ENCODE data around the gene TMTC3. TPM values are rescaled to one million over a fixed set of nuclear protein-coding genes. Genes with fewer than 3 reads are reported as not detected.
A peak's percentile ranks its signal among the peaks of the same experiment; 100 is the strongest.

TMTC3 gene
- total and polyA plus RNA-seq, 4 donors, result 3.0 to 28.2 (median 6.3) TPM

DNA sequence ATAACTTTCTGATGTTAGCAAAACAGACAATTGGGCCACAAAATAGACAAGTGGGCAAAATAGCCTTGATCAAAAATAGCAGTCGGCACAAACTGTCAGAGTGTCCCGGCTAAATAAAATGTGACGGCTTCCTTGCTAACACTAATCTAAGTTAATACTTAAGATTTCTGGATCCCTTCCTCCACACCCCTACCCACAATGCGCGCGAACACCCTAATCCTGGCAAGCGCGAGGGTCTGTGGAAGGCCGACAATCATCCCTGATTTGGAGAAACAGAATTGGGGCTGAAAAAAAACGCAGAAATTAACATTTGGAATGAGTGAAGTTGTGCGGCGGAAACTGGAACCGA lies 708 bp upstream of the TMTC3 start:
- TF ChIP-seq, protein P1, sequence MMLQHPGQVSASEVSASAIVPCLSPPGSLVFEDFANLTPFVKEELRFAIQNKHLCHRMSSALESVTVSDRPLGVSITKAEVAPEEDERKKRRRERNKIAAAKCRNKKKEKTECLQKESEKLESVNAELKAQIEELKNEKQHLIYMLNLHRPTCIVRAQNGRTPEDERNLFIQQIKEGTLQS (IDR thresholded peaks at IDR 0.05), result no peak
- TF ChIP-seq HNF4G (IDR thresholded peaks at IDR 0.05), result no peak
- no peak for TF ChIP-seq FOXA2 (IDR thresholded peaks at IDR 0.05)
- no peak for TF ChIP-seq HNF4A (conservative IDR thresholded peaks at IDR 0.05)
- TF ChIP-seq YY1 (IDR thresholded peaks at IDR 0.05), result no peak
- no peak for TF ChIP-seq RAD21 (IDR thresholded peaks at IDR 0.05)
- TF ChIP-seq FOXA1 (IDR thresholded peaks at IDR 0.05), result no peak
- no peak for TF ChIP-seq RXRA (IDR thresholded peaks at IDR 0.05)
- no peak for TF ChIP-seq EGR1 (IDR thresholded peaks at IDR 0.05; ENCODE audit: low read depth in 2 of 2)
- TF ChIP-seq, protein P2, sequence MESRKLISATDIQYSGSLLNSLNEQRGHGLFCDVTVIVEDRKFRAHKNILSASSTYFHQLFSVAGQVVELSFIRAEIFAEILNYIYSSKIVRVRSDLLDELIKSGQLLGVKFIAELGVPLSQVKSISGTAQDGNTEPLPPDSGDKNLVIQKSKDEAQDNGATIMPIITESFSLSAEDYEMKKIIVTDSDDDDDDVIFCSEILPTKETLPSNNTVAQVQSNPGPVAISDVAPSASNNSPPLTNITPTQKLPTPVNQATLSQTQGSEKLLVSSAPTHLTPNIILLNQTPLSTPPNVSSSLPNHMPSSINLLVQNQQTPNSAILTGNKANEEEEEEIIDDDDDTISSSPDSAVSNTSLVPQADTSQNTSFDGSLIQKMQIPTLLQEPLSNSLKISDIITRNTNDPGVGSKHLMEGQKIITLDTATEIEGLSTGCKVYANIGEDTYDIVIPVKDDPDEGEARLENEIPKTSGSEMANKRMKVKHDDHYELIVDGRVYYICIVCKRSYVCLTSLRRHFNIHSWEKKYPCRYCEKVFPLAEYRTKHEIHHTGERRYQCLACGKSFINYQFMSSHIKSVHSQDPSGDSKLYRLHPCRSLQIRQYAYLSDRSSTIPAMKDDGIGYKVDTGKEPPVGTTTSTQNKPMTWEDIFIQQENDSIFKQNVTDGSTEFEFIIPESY (IDR thresholded peaks at IDR 0.05), result no peak
- H3K27me3 ChIP-seq (ENCODE audit: control insufficient read depth in 4 of 4, insufficient read depth in 4 of 4, low read length in 3 of 4), result no peaks in the 10 kb centered on the region
- peaks cover 0 to 2% (median 0%) of the 10 kb centered on the region in 4 donors for H3K36me3 ChIP-seq (ENCODE audit: control insufficient read depth in 4 of 4, insufficient read depth in 3 of 4, low read depth in 1 of 4, low read length in 3 of 4)
- peaks cover 4 to 17% (median 11%) of the 10 kb centered on the region in 4 donors for H3K4me1 ChIP-seq (ENCODE audit: control insufficient read depth in 4 of 4, insufficient read depth in 4 of 4, low read length in 3 of 4)
- peak overlapping the region; percentile 66 to 74 for H3K9ac ChIP-seq (ENCODE audit: low read depth in 1 of 2, low read length in 2 of 2)
- H3K4me3 ChIP-seq (ENCODE audit: low read depth in 1 of 3, low read length in 3 of 3), result peak overlapping the region; percentile 48 to 75 (median 62)
- DNase-seq (ENCODE audit: low spot score), result no peak
- H3K9me3 ChIP-seq (ENCODE audit: control insufficient read depth in 4 of 4, low read length in 3 of 4), result no peaks in the 10 kb centered on the region
- WGBS, result 4% methylated on average over 13 of the region's 13 CpGs
- H3K27ac ChIP-seq (ENCODE audit: low read depth in 1 of 2, low read length in 2 of 2), result peak overlapping the region; percentile 58 to 75

DNA sequence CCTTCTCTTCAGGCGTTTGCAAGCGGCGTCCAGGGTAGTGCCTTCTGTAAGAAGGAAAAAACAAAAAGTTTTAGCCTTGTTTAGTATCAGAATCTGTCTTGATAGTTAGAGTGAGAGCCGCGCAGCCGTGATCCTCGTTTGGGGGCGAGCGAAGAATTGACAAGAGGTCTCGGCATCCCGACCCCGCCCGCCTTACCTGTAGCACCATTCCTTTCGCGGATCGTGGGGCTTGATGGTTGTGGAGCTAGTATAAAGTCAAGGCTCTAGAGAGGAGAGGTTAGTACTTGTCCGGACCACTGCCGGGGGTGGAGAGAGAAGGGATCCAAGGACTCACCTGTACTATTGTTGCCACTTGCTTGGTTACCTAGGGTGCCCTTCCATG lies 494 bp downstream of the TMTC3 start:
- peak overlapping the region; percentile 54 to 70 for H3K27ac ChIP-seq (ENCODE audit: low read depth in 1 of 2, low read length in 2 of 2)
- H3K4me3 ChIP-seq (ENCODE audit: low read depth in 1 of 3, low read length in 3 of 3), result peak overlapping the region; percentile 64 to 94 (median 83)
- WGBS, result under 1% methylated on average over 18 of the region's 18 CpGs
- peaks cover 4 to 17% (median 11%) of the 10 kb centered on the region in 4 donors for H3K4me1 ChIP-seq (ENCODE audit: control insufficient read depth in 4 of 4, insufficient read depth in 4 of 4, low read length in 3 of 4)
- no peak for DNase-seq (ENCODE audit: low spot score)
- H3K9me3 ChIP-seq (ENCODE audit: control insufficient read depth in 4 of 4, low read length in 3 of 4), result no peaks in the 10 kb centered on the region
- no peaks in the 10 kb centered on the region for H3K27me3 ChIP-seq (ENCODE audit: control insufficient read depth in 4 of 4, insufficient read depth in 4 of 4, low read length in 3 of 4)
- H3K9ac ChIP-seq (ENCODE audit: low read depth in 1 of 2, low read length in 2 of 2), result peak overlapping the region; percentile 42 to 78
- no peaks in the 10 kb centered on the region for H3K36me3 ChIP-seq (ENCODE audit: control insufficient read depth in 4 of 4, insufficient read depth in 3 of 4, low read depth in 1 of 4, low read length in 3 of 4)
- TF ChIP-seq FOXA2 (IDR thresholded peaks at IDR 0.05), result no peak
- no peak for TF ChIP-seq HNF4A (conservative IDR thresholded peaks at IDR 0.05)
- TF ChIP-seq FOXA1 (IDR thresholded peaks at IDR 0.05), result no peak
- TF ChIP-seq RAD21 (IDR thresholded peaks at IDR 0.05), result no peak
- TF ChIP-seq, protein P1 (IDR thresholded peaks at IDR 0.05), result no peak
- TF ChIP-seq, protein P3, sequence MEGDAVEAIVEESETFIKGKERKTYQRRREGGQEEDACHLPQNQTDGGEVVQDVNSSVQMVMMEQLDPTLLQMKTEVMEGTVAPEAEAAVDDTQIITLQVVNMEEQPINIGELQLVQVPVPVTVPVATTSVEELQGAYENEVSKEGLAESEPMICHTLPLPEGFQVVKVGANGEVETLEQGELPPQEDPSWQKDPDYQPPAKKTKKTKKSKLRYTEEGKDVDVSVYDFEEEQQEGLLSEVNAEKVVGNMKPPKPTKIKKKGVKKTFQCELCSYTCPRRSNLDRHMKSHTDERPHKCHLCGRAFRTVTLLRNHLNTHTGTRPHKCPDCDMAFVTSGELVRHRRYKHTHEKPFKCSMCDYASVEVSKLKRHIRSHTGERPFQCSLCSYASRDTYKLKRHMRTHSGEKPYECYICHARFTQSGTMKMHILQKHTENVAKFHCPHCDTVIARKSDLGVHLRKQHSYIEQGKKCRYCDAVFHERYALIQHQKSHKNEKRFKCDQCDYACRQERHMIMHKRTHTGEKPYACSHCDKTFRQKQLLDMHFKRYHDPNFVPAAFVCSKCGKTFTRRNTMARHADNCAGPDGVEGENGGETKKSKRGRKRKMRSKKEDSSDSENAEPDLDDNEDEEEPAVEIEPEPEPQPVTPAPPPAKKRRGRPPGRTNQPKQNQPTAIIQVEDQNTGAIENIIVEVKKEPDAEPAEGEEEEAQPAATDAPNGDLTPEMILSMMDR (IDR thresholded peaks at IDR 0.05; ENCODE audit: low read depth, low read length, missing input control), result no peak
- no peak for TF ChIP-seq EGR1 (IDR thresholded peaks at IDR 0.05; ENCODE audit: low read depth in 2 of 2)
- TF ChIP-seq JUND (IDR thresholded peaks at IDR 0.05), result no peak
- no peak for TF ChIP-seq YY1 (IDR thresholded peaks at IDR 0.05)
- TF ChIP-seq, protein P4, sequence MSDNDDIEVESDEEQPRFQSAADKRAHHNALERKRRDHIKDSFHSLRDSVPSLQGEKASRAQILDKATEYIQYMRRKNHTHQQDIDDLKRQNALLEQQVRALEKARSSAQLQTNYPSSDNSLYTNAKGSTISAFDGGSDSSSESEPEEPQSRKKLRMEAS (IDR thresholded peaks at IDR 0.05), result no peak
- no peak for TF ChIP-seq SP1 (IDR thresholded peaks at IDR 0.05)
- no peak for TF ChIP-seq RXRA (IDR thresholded peaks at IDR 0.05)
- TF ChIP-seq GABPA (IDR thresholded peaks at IDR 0.05 in 1 of 2, conservative IDR thresholded peaks at IDR 0.05 in 1 of 2), result no peak
- TF ChIP-seq TAF1 (conservative IDR thresholded peaks at IDR 0.05), result no peak
- TF ChIP-seq, protein P2 (IDR thresholded peaks at IDR 0.05), result no peak

Data from liver (tissue), 9 donors.